SK-N-SH (cell line): ENCODE measurements around the gene SLC6A9. TPM values are rescaled to one million over a fixed set of nuclear protein-coding genes. Genes with fewer than 3 reads are reported as not detected.

Experiments
- CTCF ChIA-PET: fragments of 300-600, 350-600 bp; formaldehyde crosslinking; extraction: SDS; loops from one replicate; lab custom pipeline; 2021; lab: Yijun Ruan, JAX
- POLR2A ChIA-PET: fragments of 350-600 bp; sonication (Branson Sonifier 250); formaldehyde crosslinking; extraction: SDS; loops from one replicate; lab custom pipeline; 2020; ENCODE audit warnings: antibody characterized with exemption, inconsistent platforms; lab: Yijun Ruan, JAX
- DNase-seq: peaks from one replicate; pipeline ENCODE4 v3.0.0; 2012
- H2AFZ ChIP-seq: fragments of 200-600 bp; sonication (generic); 2 replicates; pipeline ENCODE4 v1.8.1; 2016; ENCODE audit warnings: antibody characterized with exemption, mild to moderate bottlenecking, low read depth
- H3F3A ChIP-seq: fragments of 200-600 bp; sonication (generic); replicated peaks from 2 replicates; pipeline ENCODE3; 2016; ENCODE audit warnings: antibody characterized with exemption, mild to moderate bottlenecking; ENCODE audit not compliant: insufficient read depth
- H3K27ac ChIP-seq, 2 experiments: fragments of 200-500 bp in 1 of 2; fragments of 200-600 bp in 1 of 2; sonication (Bioruptor generic) in 1 of 2; sonication (generic), shearing (Covaris generic) in 1 of 2; 2 replicates each; pipeline versions ENCODE4 v1.5.1 to v1.6.1; 2014 to 2016; ENCODE audit warnings: low read depth in 2 of 2, inconsistent platforms in 1 of 2, low read length in 1 of 2, mild to moderate bottlenecking in 1 of 2, mixed read lengths in 1 of 2
- H3K27me3 ChIP-seq: fragments of 200-600 bp; sonication (generic), shearing (Covaris generic); 2 replicates; pipeline ENCODE4 v1.6.1; 2016; ENCODE audit warnings: mixed run types; ENCODE audit not compliant: insufficient read depth
- H3K36me3 ChIP-seq, 2 experiments: fragments of 200-500 bp in 1 of 2; fragments of 200-600 bp in 1 of 2; sonication (Bioruptor generic) in 1 of 2; sonication (generic) in 1 of 2; replicated peaks in 1 of 2; 2 replicates each; pipeline versions ENCODE3 to v1.5.1; 2014 to 2016; ENCODE audit warnings: low read length in 1 of 2, mild to moderate bottlenecking in 1 of 2; ENCODE audit not compliant: insufficient read depth in 2 of 2, control insufficient read depth in 1 of 2
- H3K4me1 ChIP-seq, 2 experiments: fragments of 200-500 bp in 1 of 2; fragments of 200-600 bp in 1 of 2; sonication (Bioruptor generic) in 1 of 2; sonication (generic), shearing (Covaris generic) in 1 of 2; 2 replicates each; pipeline versions ENCODE4 v1.5.1 to v1.6.1; 2014 to 2016; ENCODE audit warnings: low read depth in 1 of 2, low read length in 1 of 2, mixed run types in 1 of 2; ENCODE audit not compliant: insufficient read depth in 2 of 2, control insufficient read depth in 1 of 2
- H3K4me2 ChIP-seq: fragments of 200-600 bp; sonication (generic), shearing (Covaris generic); 2 replicates; pipeline ENCODE4 v1.6.1; 2017; ENCODE audit warnings: mixed run types
- H3K4me3 ChIP-seq, 2 experiments: fragments of 200-500 bp in 1 of 2; fragments of 200-600 bp in 1 of 2; sonication (Bioruptor generic) in 1 of 2; sonication (generic), shearing (Covaris generic) in 1 of 2; 2 replicates each; pipeline versions ENCODE4 v1.5.1 to v1.8.1; 2014 to 2016; ENCODE audit warnings: low read depth in 2 of 2, inconsistent platforms in 1 of 2, low read length in 1 of 2, mild to moderate bottlenecking in 1 of 2, mixed read lengths in 1 of 2, moderate library complexity in 1 of 2
- H3K79me2 ChIP-seq: fragments of 200-600 bp; sonication (generic); 2 replicates; pipeline ENCODE4 v1.8.1; 2017; ENCODE audit warnings: mild to moderate bottlenecking; ENCODE audit not compliant: insufficient read depth
- H3K9ac ChIP-seq: fragments of 200-600 bp; sonication (generic); 2 replicates; pipeline ENCODE4 v1.6.1; 2017; ENCODE audit warnings: mixed run types
- H3K9me2 ChIP-seq: fragments of 200-600 bp; sonication (generic); 2 replicates; pipeline ENCODE4 v1.6.1; 2017; ENCODE audit warnings: mixed run types
- H3K9me3 ChIP-seq: fragments of 200-600 bp; sonication (generic); 2 replicates; pipeline ENCODE4 v1.6.1; 2017; ENCODE audit warnings: mixed run types, mild to moderate bottlenecking, moderate library complexity
- H4K20me1 ChIP-seq: fragments of 200-600 bp; sonication (generic); 2 replicates; pipeline ENCODE4 v1.6.1; 2017; ENCODE audit warnings: mild to moderate bottlenecking, mixed run types; ENCODE audit not compliant: insufficient read depth
- CHD2 ChIP-seq: fragments of 150-350 bp; IDR thresholded peaks from 2 replicates; pipeline ENCODE4 v1.6.1; 2018; ENCODE audit warnings: low read length; ENCODE audit not compliant: partially characterized antibody
- CTCF ChIP-seq: fragments of 200-600 bp; sonication (generic); IDR thresholded peaks from 2 replicates; pipeline ENCODE4 v1.6.1; 2017; ENCODE audit warnings: antibody characterized with exemption, mild to moderate bottlenecking, moderate library complexity
- ELF1 ChIP-seq: IDR thresholded peaks from 2 replicates; pipeline ENCODE4 v1.4.0; 2012
- FOSL2 ChIP-seq: IDR thresholded peaks from 2 replicates; pipeline ENCODE4 v1.4.0; 2012; ENCODE audit warnings: low read depth, mild to moderate bottlenecking, moderate library complexity, borderline replicate concordance
- GATA2 ChIP-seq: sonication (generic); formaldehyde crosslinking; IDR thresholded peaks from 2 replicates; pipeline ENCODE4 v1.5.0; 2020; ENCODE audit warnings: mild to moderate bottlenecking, missing genetic modification reagents
- PBX3 ChIP-seq: IDR thresholded peaks from 2 replicates; pipeline ENCODE4; 2012
- RFX5 ChIP-seq: IDR thresholded peaks from 2 replicates; pipeline ENCODE4 v1.6.1; 2012; ENCODE audit warnings: mild to moderate bottlenecking, improper control_type of control experiment, low read length
- RXRA ChIP-seq: IDR thresholded peaks from 2 replicates; pipeline ENCODE4 v1.4.0; 2012; ENCODE audit warnings: low read depth, mild to moderate bottlenecking, borderline replicate concordance
- TEAD4 ChIP-seq: IDR thresholded peaks from 2 replicates; pipeline ENCODE4 v1.4.0; 2012; ENCODE audit warnings: mild to moderate bottlenecking, borderline replicate concordance; ENCODE audit not compliant: insufficient read depth
- WGBS: methylation state at CpG from one replicate; pipeline ENCODE4 v1.1.6; 2017; ENCODE audit warnings: low lambda C conversion rate; 5-methylcytosine and 5-hydroxymethylcytosine counted together
- polyA plus RNA-seq, 3 experiments: library from polyadenylated mRNA; depleted of rRNA; stranded (reverse); fragments of >200 nt; gene quantifications; 2 replicates each; pipeline ENCODE4 v1.2.3, GENCODE V29; 2012

Gene SLC6A9
- polyA plus RNA-seq, 1 of the 3 experiments (the other 2 are of a cell fraction): 3.9 TPM

- no peak for TF ChIP-seq PBX3
- TF ChIP-seq RFX5: no peak
- no peak for TF ChIP-seq CTCF
- no peak for TF ChIP-seq CHD2
- TF ChIP-seq ELF1: no peak
Observed at GRCh38 chr1:43994071-43994470, 37.2 kb downstream of the SLC6A9 start (continued).

GRCh38 chr1:43993206-43993914 lies 37.9 kb downstream of the SLC6A9 start:
- H3K4me1 ChIP-seq: peaks cover 8 to 58% of the 10 kb centered on the region in 2 experiments
- no peaks in the 10 kb centered on the region for H4K20me1 ChIP-seq
- H3K36me3 ChIP-seq: no peaks in the 10 kb centered on the region
- ChIA-PET POLR2A (no interaction called here), CTCF (interaction anchor here (0.7 to 20.6 kb wide), 6 partner anchors 8 to 287 kb away, joined by 3 to 598 read pairs (median 3); partner anchors contain the start of gene SLC6A9)
- H3K4me3 ChIP-seq: no peak overlapping the region
- H3F3A ChIP-seq: peaks cover 8% of the 10 kb centered on the region
- no peak overlapping the region for H2AFZ ChIP-seq
- no peak overlapping the region for H3K4me2 ChIP-seq
- WGBS: 98% methylated on average over 9 of the region's 9 CpGs
- no peak overlapping the region for H3K27ac ChIP-seq
- H3K9ac ChIP-seq: no peak overlapping the region
- no peaks in the 10 kb centered on the region for H3K27me3 ChIP-seq
- no peak for TF ChIP-seq ELF1
- TF ChIP-seq RXRA: no peak
- TF ChIP-seq TEAD4: no peak
- no peak for DNase-seq
- H3K79me2 ChIP-seq: no peaks in the 10 kb centered on the region
- no peaks in the 10 kb centered on the region for H3K9me2 ChIP-seq
- H3K9me3 ChIP-seq: no peaks in the 10 kb centered on the region

- CTCF ChIA-PET: interaction anchor here (1.1 to 20.6 kb wide), 11 partner anchors 9 to 286 kb away, joined by 3 to 598 read pairs (median 5); partner anchors contain the start of genes ATP6V0B and SLC6A9
- H3K4me1 ChIP-seq: peaks cover 8 to 48% of the 10 kb centered on the region in 2 experiments
- no peak for TF ChIP-seq GATA2 (CRISPR knock-in tag)
- TF ChIP-seq FOSL2: no peak
Observed at GRCh38 chr1:43992232-43992995, 38.8 kb downstream of the SLC6A9 start.

More at GRCh38 chr1:43992232-43992995, 38.8 kb downstream of the SLC6A9 start:
- Histone ChIP-seq H3K36me3 (no peaks in the 10 kb centered on the region), H4K20me1 (no peaks in the 10 kb centered on the region), H3K9me3 (no peaks in the 10 kb centered on the region), H3K4me3 (peak overlapping the region; percentile 71 to 75), H3K27ac (peak overlapping the region in 1 of 2 experiments; percentile 86; a peak in 1 of 4 replicates), H3K9ac (peak overlapping the region; percentile 75; the same call in 1 of the 2 replicates), H3K79me2 (no peaks in the 10 kb centered on the region), H3F3A (peaks cover 8% of the 10 kb centered on the region), H3K4me2 (peak overlapping the region; percentile 90), H3K9me2 (no peaks in the 10 kb centered on the region), H3K27me3 (no peaks in the 10 kb centered on the region), H2AFZ (peak overlapping the region; percentile 87; the same call in 1 of the 2 replicates)
- WGBS: 81% methylated on average over 11 of the region's 11 CpGs
- POLR2A ChIA-PET: interaction anchor here (0.7 to 1.2 kb wide), 4 partner anchors 17 to 500 kb away, joined by 3 read pairs; partner anchors contain the start of genes ATP6V0B and SLC6A9
- no peak for DNase-seq
